NCI-H2227 (cell line): Measurements from ENCODE around the gene RMRP.
"Not testable (repeated sequence)": the region's sequence is repeated elsewhere in the genome, so short reads cannot be mapped to it uniquely, and the experiment has no call there.

Experiments
- DNase-seq: peaks from one replicate; lab custom pipeline; 2025; ENCODE audit not compliant: unreplicated experiment; lab: John Stamatoyannopoulos, UW

The RMRP gene

DNA sequence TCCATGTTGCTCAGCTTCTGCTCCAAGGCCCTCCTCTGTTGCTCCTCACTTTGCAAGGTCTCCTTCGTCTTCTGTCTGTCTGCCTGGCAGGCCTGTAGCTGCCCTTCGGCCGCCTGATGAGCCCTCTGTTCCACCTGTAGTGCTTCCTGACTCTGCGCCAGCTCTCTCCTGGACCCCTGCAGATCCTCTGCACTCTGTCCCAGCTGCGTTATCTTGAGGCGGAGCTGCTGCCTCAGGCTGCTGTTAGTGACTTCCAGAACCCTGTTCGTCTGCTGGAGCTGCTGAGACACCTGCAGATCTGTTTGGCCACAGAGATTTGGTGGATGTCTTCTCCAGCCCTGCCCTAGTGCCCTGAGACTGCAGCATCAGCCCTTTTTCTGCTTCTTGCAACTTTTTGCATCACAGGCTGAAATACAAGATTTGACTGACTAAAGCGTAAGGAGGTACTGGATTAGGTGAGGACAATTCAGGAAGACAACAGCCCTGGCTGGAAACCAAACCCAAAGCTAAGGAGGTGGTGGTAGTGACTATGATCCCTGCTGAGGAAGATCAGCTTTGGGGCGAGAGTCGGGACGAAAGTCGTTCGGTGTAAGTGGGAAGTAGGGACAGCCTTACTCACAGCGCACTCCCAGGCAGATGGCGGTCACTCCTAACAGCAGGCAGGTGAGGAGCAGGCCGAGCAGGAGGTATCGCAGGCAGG, 41.7 kb downstream of the RMRP start:
- DNase-seq = no peak

GRCh38 chr9:35612843-35613242, 45.0 kb downstream of the RMRP start:
- no peak for DNase-seq

DNA sequence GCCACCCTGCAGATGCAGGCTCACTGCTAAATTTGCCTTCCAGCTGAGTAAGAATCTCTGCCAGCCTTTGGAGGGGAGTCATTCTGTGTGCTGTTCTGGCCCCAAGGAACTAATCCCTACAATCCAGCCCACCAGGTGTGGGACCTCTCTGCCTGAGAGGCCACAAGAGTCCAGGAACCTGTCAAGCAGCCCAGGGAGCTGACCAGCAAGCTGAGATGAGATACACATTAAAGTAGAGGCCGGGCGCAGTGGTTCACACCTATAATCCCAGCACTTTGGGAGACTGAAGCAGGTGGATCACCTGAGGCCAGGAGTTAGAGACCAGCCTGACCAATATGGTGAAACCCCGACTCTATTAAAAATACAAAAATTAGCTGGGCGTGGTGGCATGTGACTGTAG, 45.8 kb downstream of the RMRP start:
- not testable (repeated sequence) for DNase-seq

- DNase-seq = peak; percentile 31
Observed at GRCh38 chr9:35611230-35611797, 46.5 kb downstream of the RMRP start.

DNA sequence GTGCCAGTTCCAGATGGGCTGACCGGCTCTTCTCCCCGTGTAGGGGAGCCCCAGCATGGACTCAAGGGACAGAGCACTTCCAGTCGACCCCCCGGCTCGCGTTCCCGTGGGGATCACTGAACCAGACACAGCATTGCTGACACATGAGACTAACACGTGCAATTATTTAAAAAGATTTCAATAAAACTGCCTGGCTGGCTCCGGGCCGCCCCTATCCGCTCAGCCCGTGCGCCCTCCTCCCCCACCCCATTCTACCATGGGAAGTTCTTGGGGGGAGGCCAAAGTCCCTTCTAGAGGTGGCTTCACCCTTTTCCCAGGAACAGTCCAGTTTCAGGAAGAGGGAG, 48.0 kb downstream of the RMRP start:
- no peak for DNase-seq

DNA sequence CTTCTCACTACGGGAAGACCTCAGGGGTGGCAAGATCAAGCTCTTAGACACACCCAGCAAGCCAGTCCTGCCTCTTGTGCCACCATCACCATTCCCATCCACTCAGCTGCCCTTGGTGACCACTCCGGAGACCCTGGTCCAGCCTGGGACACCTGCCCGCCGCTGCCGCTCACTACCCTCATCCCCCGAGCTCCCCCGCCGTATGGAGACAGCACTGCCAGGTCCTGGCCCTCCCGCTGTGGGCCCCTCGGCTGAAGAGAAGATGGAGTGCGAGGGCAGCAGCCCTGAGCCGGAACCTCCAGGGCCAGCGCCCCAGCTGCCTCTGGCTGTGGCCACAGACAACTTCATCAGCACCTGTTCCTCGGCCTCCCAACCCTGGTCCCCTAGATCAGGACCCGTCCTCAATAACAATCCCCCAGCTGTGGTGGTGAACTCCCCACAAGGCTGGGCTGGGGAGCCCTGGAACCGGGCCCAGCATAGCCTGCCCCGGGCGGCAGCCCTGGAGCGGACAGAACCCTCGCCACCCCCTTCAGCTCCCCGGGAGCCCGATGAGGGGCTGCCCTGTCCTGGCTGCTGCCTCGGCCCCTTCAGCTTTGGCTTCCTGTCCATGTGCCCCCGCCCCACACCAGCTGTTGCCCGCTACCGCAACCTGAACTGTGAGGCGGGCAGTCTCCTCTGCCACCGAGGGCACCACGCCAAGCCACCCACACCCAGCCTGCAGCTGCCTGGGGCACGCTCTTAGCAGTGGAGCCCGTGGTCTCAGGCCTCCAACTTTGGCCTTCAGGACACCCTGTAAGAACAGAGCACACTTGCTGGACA, 48.6 kb downstream of the RMRP start:
- no peak for DNase-seq

- DNase-seq = no peak
Observed at GRCh38 chr9:35608221-35608620, 49.6 kb downstream of the RMRP start.
